Erythroblast (primary cell): ENCODE data around the gene CHMP4B.

ENCODE experiments used
- GATA1 ChIP-seq: IDR thresholded peaks from 2 replicates; pipeline ENCODE4 v1.6.1; 2011; ENCODE audit warnings: low read depth, mild to moderate bottlenecking, control low read depth, low read length, moderate library complexity
- POLR2A ChIP-seq: IDR thresholded peaks from 2 replicates; pipeline ENCODE4 v1.6.1; 2011; ENCODE audit warnings: mild to moderate bottlenecking, low read length

DNA sequence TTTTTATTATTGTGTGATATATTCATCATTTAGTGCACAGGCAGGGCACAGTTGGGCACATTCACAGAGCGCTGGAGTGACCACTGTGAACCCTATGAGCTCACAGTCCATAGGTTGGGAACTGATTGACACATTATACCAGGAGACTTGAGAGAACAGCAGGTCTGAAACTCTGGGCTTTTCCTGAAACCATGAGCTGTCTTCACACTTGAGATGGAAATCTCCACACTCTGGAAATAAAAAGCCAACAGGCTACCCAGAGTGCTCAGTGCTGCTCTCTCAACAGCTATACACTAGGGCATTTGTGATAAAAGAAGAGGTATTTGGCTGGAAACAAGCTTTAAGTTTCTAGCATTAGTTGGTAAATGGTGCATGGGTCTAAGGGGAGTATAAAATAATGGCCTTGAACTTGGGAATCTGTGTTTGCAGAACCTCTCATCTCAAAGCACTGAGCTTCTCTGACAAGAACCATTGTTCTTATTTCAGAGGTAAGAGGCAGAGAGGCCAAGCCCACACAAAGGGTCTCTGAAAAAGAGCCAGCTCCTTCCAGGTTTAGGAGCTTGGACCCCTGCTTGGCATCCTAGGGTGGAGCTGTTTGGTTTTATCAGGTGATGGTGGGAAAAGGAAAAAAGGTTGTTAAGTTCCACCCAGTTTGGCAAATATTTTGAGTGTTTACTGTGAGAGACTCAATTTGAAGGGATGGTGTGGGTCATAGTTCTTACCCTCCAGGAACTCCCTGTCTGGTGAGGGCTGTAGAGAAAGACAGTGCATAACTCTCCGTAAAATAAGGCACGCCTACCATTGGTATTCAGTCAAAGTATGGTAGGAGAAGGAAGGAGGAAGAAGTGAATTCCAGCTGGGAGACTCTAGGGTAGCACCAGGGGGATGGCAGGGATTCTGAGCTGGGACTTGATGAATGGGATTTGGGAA lies 14.5 kb downstream of the CHMP4B start:
- no peak for TF ChIP-seq POLR2A
- no peak for TF ChIP-seq GATA1
